CD14-positive monocyte (primary cell): ENCODE results near the gene DRD2. TPM values are rescaled to one million over a fixed set of nuclear protein-coding genes. Genes with fewer than 3 reads are reported as not detected.

Experiments
- DNase-seq, 3 donors: peaks; one replicate each; pipeline ENCODE4 v3.0.0-alpha.2; 2011 to 2022
- H2AFZ ChIP-seq: 2 replicates; pipeline ENCODE4 v1.6.0; 2012; ENCODE audit warnings: mild to moderate bottlenecking, low read depth, low read length, inconsistent platforms; ENCODE audit not compliant: insufficient read depth, poor library complexity, severe bottlenecking
- H3K27ac ChIP-seq, 2 donors: 1 replicate in 1 of 2; 2 replicates in 1 of 2; pipeline ENCODE4 v1.5.1; 2012 to 2013; ENCODE audit warnings: low read length in 2 of 2, control low read depth in 1 of 2, inconsistent platforms in 1 of 2, low read depth in 1 of 2, mild to moderate bottlenecking in 1 of 2
- H3K27me3 ChIP-seq, 2 donors: one replicate each; pipeline versions ENCODE4 v1.6.0 to v1.6.1; 2011 to 2013; ENCODE audit warnings: low read length in 2 of 2; ENCODE audit not compliant: control insufficient read depth in 2 of 2, insufficient read depth in 2 of 2
- H3K36me3 ChIP-seq, 2 donors: replicated peaks in 1 of 2; 1 replicate in 1 of 2; 2 replicates in 1 of 2; pipeline versions ENCODE4 v1.5.1 to v1.6.1; 2012 to 2013; ENCODE audit warnings: low read length in 2 of 2, control low read depth in 1 of 2, inconsistent platforms in 1 of 2, mild to moderate bottlenecking in 1 of 2; ENCODE audit not compliant: insufficient read depth in 2 of 2, control insufficient read depth in 1 of 2
- H3K4me1 ChIP-seq, 2 donors: 1 replicate in 1 of 2; 2 replicates in 1 of 2; pipeline versions ENCODE4 v1.5.1 to v1.6.1; 2012 to 2013; ENCODE audit warnings: low read length in 2 of 2, control low read depth in 1 of 2, inconsistent platforms in 1 of 2, mild to moderate bottlenecking in 1 of 2, moderate library complexity in 1 of 2; ENCODE audit not compliant: insufficient read depth in 2 of 2, control insufficient read depth in 1 of 2
- H3K4me2 ChIP-seq: replicated peaks from 2 replicates; pipeline ENCODE3; 2012; ENCODE audit warnings: low read length, moderate library complexity, mild to moderate bottlenecking; ENCODE audit not compliant: poor library complexity, severe bottlenecking; ENCODE audit errors: extremely low read depth
- H3K4me3 ChIP-seq, 3 experiments: fragments of 200-600 bp in 1 of 3; sonication (generic) in 1 of 3; replicated peaks in 1 of 3; 1 replicate in 2 of 3; 2 replicates in 1 of 3; pipeline ENCODE4 v1.5.1; 2011 to 2013; ENCODE audit warnings: low read length in 3 of 3, mild to moderate bottlenecking in 3 of 3, control low read depth in 2 of 3, low read depth in 2 of 3, inconsistent platforms in 1 of 3, moderate library complexity in 1 of 3
- H3K79me2 ChIP-seq: 2 replicates; pipeline ENCODE4 v1.6.0; 2012; ENCODE audit warnings: mild to moderate bottlenecking, control low read depth, inconsistent platforms, low read length, moderate library complexity; ENCODE audit not compliant: insufficient read depth
- H3K9ac ChIP-seq: 2 replicates; pipeline ENCODE4 v1.6.0; 2017; ENCODE audit warnings: low read length, mild to moderate bottlenecking; ENCODE audit not compliant: insufficient read depth, poor library complexity, severe bottlenecking
- H3K9me3 ChIP-seq, 2 donors: replicated peaks in 1 of 2; 1 replicate in 1 of 2; 2 replicates in 1 of 2; pipeline versions ENCODE4 v1.5.1 to v1.6.1; 2012 to 2013; ENCODE audit warnings: low read length in 2 of 2, control low read depth in 1 of 2; ENCODE audit not compliant: control insufficient read depth in 1 of 2, insufficient read depth in 1 of 2
- H4K20me1 ChIP-seq: 2 replicates; pipeline ENCODE4 v1.6.0; 2012; ENCODE audit warnings: mild to moderate bottlenecking, low read length, control low read depth, moderate library complexity; ENCODE audit not compliant: insufficient read depth
- H3K27ac Mint-ChIP-seq, 7 donors: one replicate each; pipeline ENCODE4 v1.8.0; 2020; ENCODE audit warnings: mild to moderate bottlenecking in 7 of 7, mixed read lengths in 7 of 7, moderate library complexity in 6 of 7, inconsistent platforms in 2 of 7
- H3K27me3 Mint-ChIP-seq, 3 donors: one replicate each; pipeline ENCODE4 v1.8.0; 2021 to 2022; ENCODE audit warnings: low read depth in 3 of 3, mild to moderate bottlenecking in 3 of 3, mixed read lengths in 3 of 3, moderate library complexity in 3 of 3, inconsistent platforms in 1 of 3
- H3K36me3 Mint-ChIP-seq, 2 donors: one replicate each; pipeline ENCODE4 v1.8.0; 2020; ENCODE audit warnings: mixed read lengths in 2 of 2, inconsistent platforms in 1 of 2, mild to moderate bottlenecking in 1 of 2
- H3K4me1 Mint-ChIP-seq: one replicate; pipeline ENCODE4 v1.8.0; 2020; ENCODE audit warnings: mild to moderate bottlenecking, mixed read lengths
- H3K4me3 Mint-ChIP-seq, 2 donors: one replicate each; pipeline ENCODE4 v1.8.0; 2020; ENCODE audit warnings: mild to moderate bottlenecking in 2 of 2, mixed read lengths in 2 of 2, moderate library complexity in 1 of 2
- H3K9me3 Mint-ChIP-seq, 7 donors: one replicate each; pipeline ENCODE4 v1.8.0; 2020 to 2022; ENCODE audit warnings: mixed read lengths in 7 of 7, mild to moderate bottlenecking in 6 of 7, moderate library complexity in 6 of 7, inconsistent platforms in 2 of 7
- CTCF ChIP-seq: fragments of 200-600 bp; IDR thresholded peaks from one replicate; pipeline ENCODE4 v1.8.0; 2022; ENCODE audit warnings: antibody characterized with exemption, mild to moderate bottlenecking
- WGBS: methylation state at CpG from one replicate; pipeline ENCODE4 v1.1.5; 2013; ENCODE audit warnings: missing lambda C conversion rate; ENCODE audit not compliant: insufficient coverage; 5-methylcytosine and 5-hydroxymethylcytosine counted together
- intact Hi-C, 2 donors: fragments of 100-400 bp; cut with micrococcal nuclease; formaldehyde crosslinking; loops; one replicate each; pipeline versions ENCODE4 v1.15.0 to v1.15.1; 2023
- polyA plus RNA-seq, 3 donors: library from polyadenylated mRNA; depleted of rRNA in 1 of 3; unstranded in 2 of 3; stranded (reverse) in 1 of 3; fragments of 300-500 nt in 2 of 3; fragments of >200 nt in 1 of 3; fragmentation: Illumina TruSeq in 2 of 3; gene quantifications; 1 replicate in 2 of 3; 2 replicates in 1 of 3; pipeline ENCODE4 v1.2.3, GENCODE V29; 2012 to 2021

DRD2 gene
- polyA plus RNA-seq, 3 donors, result not detected

GRCh38 chr11:113514856-113515255 lies 39.7 kb upstream of the DRD2 start:
- no peak for TF ChIP-seq CTCF
- Histone ChIP-seq H3K36me3 (no peaks in the 10 kb centered on the region), H3K4me3 (no peak overlapping the region), H3K9ac (no peak overlapping the region), H3K9me3 (no peaks in the 10 kb centered on the region), H2AFZ (no peak overlapping the region), H3K27ac (no peak overlapping the region), H3K4me1 (no peaks in the 10 kb centered on the region), H3K4me2 (no peak overlapping the region), H3K27me3 (no peaks in the 10 kb centered on the region), H4K20me1 (no peaks in the 10 kb centered on the region), H3K79me2 (no peaks in the 10 kb centered on the region)
- Mint-ChIP-seq H3K4me3 (no peak overlapping the region), H3K27ac (no peak overlapping the region), H3K9me3 (peaks cover 0 to 3% (median 1%) of the 10 kb centered on the region in 7 donors), H3K27me3 (peaks cover 2 to 4% (median 3%) of the 10 kb centered on the region in 3 donors), H3K36me3 (no peaks in the 10 kb centered on the region), H3K4me1 (no peaks in the 10 kb centered on the region)
- WGBS, result 73% methylated on average over 2 of the region's 2 CpGs
- intact Hi-C loops, result no loop called here
- no peak for DNase-seq

- H2AFZ ChIP-seq, result no peak overlapping the region
- H3K27ac ChIP-seq, result no peak overlapping the region
- H3K36me3 Mint-ChIP-seq, result no peaks in the 10 kb centered on the region
- DNase-seq, result no peak
- no peak overlapping the region for H3K4me2 ChIP-seq
- peaks cover 2 to 13% (median 3%) of the 10 kb centered on the region in 3 donors for H3K27me3 Mint-ChIP-seq
- H3K4me3 Mint-ChIP-seq, result no peak overlapping the region
- no peaks in the 10 kb centered on the region for H3K9me3 ChIP-seq
- H3K27ac Mint-ChIP-seq, result no peak overlapping the region
- no peaks in the 10 kb centered on the region for H3K79me2 ChIP-seq
- no peak overlapping the region for H3K4me3 ChIP-seq
- H4K20me1 ChIP-seq, result no peaks in the 10 kb centered on the region
- no peak overlapping the region for H3K9ac ChIP-seq
- H3K4me1 Mint-ChIP-seq, result no peaks in the 10 kb centered on the region
- peaks cover 0 to 3% (median 0%) of the 10 kb centered on the region in 7 donors for H3K9me3 Mint-ChIP-seq
- intact Hi-C loops, result no loop called here
- no peaks in the 10 kb centered on the region for H3K4me1 ChIP-seq
- H3K27me3 ChIP-seq, result no peaks in the 10 kb centered on the region
- TF ChIP-seq CTCF, result no peak
- no peaks in the 10 kb centered on the region for H3K36me3 ChIP-seq
These were observed 32.1 kb upstream of the DRD2 start for GRCh38 chr11:113507341-113507740.
